BE2C (cell line): Measurements from ENCODE around the gene CNIH3. TPM values are rescaled to one million over a fixed set of nuclear protein-coding genes. Genes with fewer than 3 reads are reported as not detected.
"Not testable (repeated sequence)": the region's sequence is repeated elsewhere in the genome, so short reads cannot be mapped to it uniquely, and the experiment has no call there.

ENCODE experiments used
- DNase-seq: peaks from one replicate; pipeline ENCODE4 v3.0.0-alpha.2; 2020
- H3K27me3 ChIP-seq: fragments of 250-450 bp; sonication (Bioruptor Pico); 2 replicates; pipeline ENCODE4 v1.5.1; 2020; ENCODE audit warnings: mild to moderate bottlenecking
- H3K36me3 ChIP-seq: fragments of 250-450 bp; sonication (Bioruptor Pico); 2 replicates; pipeline ENCODE4 v1.5.1; 2020; ENCODE audit warnings: mild to moderate bottlenecking
- H3K4me1 ChIP-seq: fragments of 250-450 bp; sonication (Bioruptor Pico); 2 replicates; pipeline ENCODE4 v1.5.1; 2020
- H3K4me3 ChIP-seq: 2 replicates; pipeline ENCODE4 v1.5.1; 2011; ENCODE audit warnings: low read depth, low read length
- H3K9me3 ChIP-seq: fragments of 250-450 bp; sonication (Bioruptor Pico); 2 replicates; pipeline ENCODE4 v1.5.1; 2020
- polyA plus RNA-seq: library from polyadenylated mRNA; unstranded; fragments of >200 nt; gene quantifications from one replicate; pipeline ENCODE4 v1.2.1, GENCODE V29; 2012; ENCODE audit warnings: low read depth, missing spikeins; ENCODE audit not compliant: insufficient read length, insufficient read depth
- TF ChIP-seq, protein P1 (sequence below): IDR thresholded peaks from 2 replicates; pipeline ENCODE4 v1.5.1; 2012; ENCODE audit warnings: mild to moderate bottlenecking, low read depth, low read length

Gene CNIH3
- polyA plus RNA-seq = 10.1 TPM

DNA sequence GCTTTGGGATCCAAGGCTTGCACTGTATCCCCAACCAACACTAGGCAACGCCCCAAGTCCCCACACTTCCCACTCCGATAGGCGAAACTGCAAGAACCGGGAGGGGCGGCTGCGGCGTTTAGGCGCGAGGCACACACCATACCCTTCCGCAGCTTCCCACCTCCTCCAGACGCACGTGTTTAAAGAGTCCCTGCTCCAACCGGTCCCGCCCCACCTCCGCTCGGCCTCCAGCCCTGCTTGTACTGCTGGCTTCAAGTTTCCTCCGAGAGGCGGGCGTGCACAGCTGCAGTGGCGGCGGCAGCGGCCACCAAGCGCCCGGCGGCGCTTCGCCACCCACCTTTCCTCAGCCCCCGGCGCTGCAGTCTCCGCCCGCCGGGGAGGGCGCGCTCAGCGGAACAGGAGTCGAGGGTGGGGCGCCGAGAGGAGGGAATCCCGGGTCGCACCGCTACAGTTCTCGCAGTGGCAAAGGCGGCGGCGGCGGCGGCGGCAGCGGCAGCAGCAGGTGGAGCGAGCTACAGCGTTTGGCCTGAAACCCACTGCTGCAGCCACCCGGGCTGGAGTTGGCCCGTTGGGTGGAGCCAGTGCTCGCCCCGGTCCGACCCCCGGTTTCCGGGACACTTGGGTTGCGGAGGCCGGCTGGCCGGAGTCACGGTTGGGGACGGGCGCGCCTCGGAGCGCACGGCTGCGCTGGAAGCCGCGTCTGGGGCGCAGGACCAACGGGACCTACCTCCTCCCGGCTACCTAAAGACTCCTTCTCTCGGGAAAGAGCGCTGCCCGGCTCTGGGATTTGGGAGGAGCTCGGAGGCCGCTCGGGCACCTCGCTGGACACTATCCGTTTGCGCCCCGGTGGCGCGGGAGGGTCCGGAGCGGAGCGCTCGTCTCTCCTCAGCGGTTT, at the start of gene CNIH3:
Gene CNIH3 (plus strand): TSS at position 457 of the 895 bp plus-strand sequence. CDS start 858 bp downstream, outside the sequence.
- Histone ChIP-seq H3K36me3 (no peaks in the 10 kb centered on the region), H3K9me3 (no peaks in the 10 kb centered on the region), H3K4me3 (peak within 1 kb of the TSS; percentile 34), H3K27me3 (peaks cover 44% of the 10 kb centered on the region), H3K4me1 (no peaks in the 10 kb centered on the region)
- TF ChIP-seq, protein P1, sequence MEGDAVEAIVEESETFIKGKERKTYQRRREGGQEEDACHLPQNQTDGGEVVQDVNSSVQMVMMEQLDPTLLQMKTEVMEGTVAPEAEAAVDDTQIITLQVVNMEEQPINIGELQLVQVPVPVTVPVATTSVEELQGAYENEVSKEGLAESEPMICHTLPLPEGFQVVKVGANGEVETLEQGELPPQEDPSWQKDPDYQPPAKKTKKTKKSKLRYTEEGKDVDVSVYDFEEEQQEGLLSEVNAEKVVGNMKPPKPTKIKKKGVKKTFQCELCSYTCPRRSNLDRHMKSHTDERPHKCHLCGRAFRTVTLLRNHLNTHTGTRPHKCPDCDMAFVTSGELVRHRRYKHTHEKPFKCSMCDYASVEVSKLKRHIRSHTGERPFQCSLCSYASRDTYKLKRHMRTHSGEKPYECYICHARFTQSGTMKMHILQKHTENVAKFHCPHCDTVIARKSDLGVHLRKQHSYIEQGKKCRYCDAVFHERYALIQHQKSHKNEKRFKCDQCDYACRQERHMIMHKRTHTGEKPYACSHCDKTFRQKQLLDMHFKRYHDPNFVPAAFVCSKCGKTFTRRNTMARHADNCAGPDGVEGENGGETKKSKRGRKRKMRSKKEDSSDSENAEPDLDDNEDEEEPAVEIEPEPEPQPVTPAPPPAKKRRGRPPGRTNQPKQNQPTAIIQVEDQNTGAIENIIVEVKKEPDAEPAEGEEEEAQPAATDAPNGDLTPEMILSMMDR = no peak
- peak; percentile 55 for DNase-seq

- H3K4me3 ChIP-seq, H3K27me3 ChIP-seq, H3K36me3 ChIP-seq, H3K9me3 ChIP-seq, H3K4me1 ChIP-seq, DNase-seq: not testable (repeated sequence)
Observed at GRCh38 chr1:224566492-224566891, 49.6 kb upstream of the CNIH3 start.

DNA sequence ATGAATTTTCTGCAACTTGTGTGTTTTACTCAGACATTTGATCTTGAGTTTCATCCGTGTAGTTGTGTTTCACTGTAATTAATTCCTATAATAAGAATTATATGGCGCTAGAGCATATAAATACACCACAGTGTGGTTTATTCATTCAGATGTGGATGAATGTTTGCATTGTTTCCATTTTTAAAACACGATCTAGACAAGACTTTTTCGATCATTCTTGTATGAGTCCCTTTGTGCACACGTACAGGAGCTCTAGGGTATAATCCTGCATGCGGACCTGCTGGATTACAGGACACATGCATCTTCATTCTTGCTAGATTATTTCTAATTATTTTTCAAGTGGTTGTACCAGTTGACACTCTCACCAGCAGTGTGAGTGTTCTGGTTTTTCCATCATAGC, 46.8 kb upstream of the CNIH3 start:
- TF ChIP-seq, protein P1 = no peak
- Histone ChIP-seq H3K27me3 (no peaks in the 10 kb centered on the region), H3K9me3 (no peaks in the 10 kb centered on the region), H3K4me1 (no peaks in the 10 kb centered on the region), H3K36me3 (no peaks in the 10 kb centered on the region), H3K4me3 (no peak overlapping the region)
- DNase-seq = no peak

DNA sequence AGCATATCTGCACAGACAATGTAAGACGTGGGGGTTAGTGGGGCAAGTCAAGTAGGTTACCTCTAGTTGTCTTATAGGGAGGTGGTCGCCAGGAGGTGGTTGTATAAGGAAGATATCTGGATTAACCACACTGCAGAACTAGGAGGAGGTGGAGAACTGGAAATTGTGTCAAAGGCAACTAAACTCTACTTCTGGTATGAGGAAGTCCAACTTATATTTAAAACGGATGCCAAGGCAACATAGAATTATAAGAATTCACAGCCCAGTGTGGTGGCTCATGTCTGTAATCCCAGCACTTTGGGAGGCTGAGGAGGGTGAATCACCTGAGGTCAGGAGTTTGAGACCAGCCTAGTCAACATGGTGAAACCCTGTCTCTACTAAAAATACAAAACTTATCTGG, 44.1 kb upstream of the CNIH3 start:
- not testable (repeated sequence) for H3K9me3 ChIP-seq, DNase-seq, H3K36me3 ChIP-seq, H3K27me3 ChIP-seq, H3K4me3 ChIP-seq, H3K4me1 ChIP-seq

GRCh38 chr1:224579526-224579925, 36.6 kb upstream of the CNIH3 start:
- Histone ChIP-seq H3K36me3 (no peaks in the 10 kb centered on the region), H3K4me3 (no peak overlapping the region), H3K27me3 (no peaks in the 10 kb centered on the region), H3K9me3 (no peaks in the 10 kb centered on the region; the same call in 1 of the 2 replicates), H3K4me1 (no peaks in the 10 kb centered on the region; the same call in 1 of the 2 replicates)
- DNase-seq = no peak
- TF ChIP-seq, protein P1 = no peak

DNA sequence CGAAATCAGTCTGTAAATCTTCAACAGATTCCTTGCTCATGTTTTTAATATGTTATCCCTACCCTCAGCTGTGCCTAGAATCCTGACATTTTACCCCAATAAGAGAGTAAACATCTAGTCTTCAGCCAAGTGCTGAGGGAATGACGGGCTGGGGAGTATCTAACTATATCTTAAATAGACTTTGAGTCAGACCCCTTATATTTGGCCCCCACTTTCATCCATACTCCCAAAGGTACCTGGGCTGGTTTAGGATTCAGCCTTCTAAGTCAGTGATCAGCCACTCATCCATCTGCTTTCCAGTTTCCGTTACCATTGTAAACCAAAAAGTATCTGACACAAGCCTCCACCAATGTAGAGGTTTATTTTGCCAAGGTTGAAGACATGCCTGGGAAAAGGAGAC, 36.1 kb upstream of the CNIH3 start:
- H3K4me1 ChIP-seq = no peaks in the 10 kb centered on the region; the same call in 1 of the 2 replicates
- TF ChIP-seq, protein P1 = no peak
- H3K9me3 ChIP-seq = no peaks in the 10 kb centered on the region; the same call in 1 of the 2 replicates
- no peak overlapping the region for H3K4me3 ChIP-seq
- no peaks in the 10 kb centered on the region for H3K36me3 ChIP-seq
- no peaks in the 10 kb centered on the region for H3K27me3 ChIP-seq
- DNase-seq = no peak

GRCh38 chr1:224582041-224582440, 34.1 kb upstream of the CNIH3 start:
- no peaks in the 10 kb centered on the region for H3K27me3 ChIP-seq
- no peaks in the 10 kb centered on the region for H3K36me3 ChIP-seq
- no peaks in the 10 kb centered on the region; the same call in 1 of the 2 replicates for H3K4me1 ChIP-seq
- H3K9me3 ChIP-seq = no peaks in the 10 kb centered on the region
- TF ChIP-seq, protein P1 = no peak
- no peak for DNase-seq
- no peak overlapping the region for H3K4me3 ChIP-seq
